HG03520 (cell line): ENCODE results near the gene AKAP17A.

Experiments
- ATAC-seq: cut with Tn5 transposase; IDR thresholded peaks from one replicate; pipeline ENCODE4 v1.9.1; 2021; ENCODE audit warnings: mild to moderate bottlenecking, moderate library complexity; ENCODE audit not compliant: unreplicated experiment

AKAP17A gene

GRCh38 chrX:1581132-1581531 is 10.3 kb upstream of the AKAP17A start:
- ATAC-seq, result peak; percentile 40

GRCh38 chrX:1582686-1583437 is 8.5 kb upstream of the AKAP17A start:
- peak; percentile 86 for ATAC-seq

- no peak for ATAC-seq
Measured at GRCh38 chrX:1584237-1585011, 7.0 kb upstream of the AKAP17A start.

GRCh38 chrX:1587161-1587560 is 4.2 kb upstream of the AKAP17A start:
- ATAC-seq, result no peak

GRCh38 chrX:1589356-1590130 is 1.9 kb upstream of the AKAP17A start:
- ATAC-seq, result no peak

- no peak for ATAC-seq
Measured at GRCh38 chrX:1591863-1592469, 562 bp downstream of the AKAP17A start.

- ATAC-seq, result peak; percentile 34
Measured at GRCh38 chrX:1592470-1593142, 1.2 kb downstream of the AKAP17A start.

GRCh38 chrX:1593286-1594271 is 2.2 kb downstream of the AKAP17A start:
- ATAC-seq, result no peak

GRCh38 chrX:1595711-1596060 is 4.3 kb downstream of the AKAP17A start:
- ATAC-seq, result no peak

- no peak for ATAC-seq
Measured at GRCh38 chrX:1596676-1597344, 5.4 kb downstream of the AKAP17A start.

GRCh38 chrX:1597345-1598020 is 6.1 kb downstream of the AKAP17A start:
- no peak for ATAC-seq

GRCh38 chrX:1598021-1598875 is 6.8 kb downstream of the AKAP17A start:
- no peak for ATAC-seq

- ATAC-seq, result no peak
Measured at GRCh38 chrX:1598876-1599790, 7.7 kb downstream of the AKAP17A start.

GRCh38 chrX:1599791-1600405 is 8.5 kb downstream of the AKAP17A start:
- no peak for ATAC-seq

GRCh38 chrX:1600406-1601050 is 9.1 kb downstream of the AKAP17A start:
- no peak for ATAC-seq
